IPS DF 6.9 (cell line): Measurements from ENCODE around the gene GRID1.

Source experiments
- DNase-seq: peaks from one replicate; pipeline ENCODE4 v3.0.0-alpha.2; 2013; ENCODE audit warnings: low read depth, low spot score
- H3K27ac ChIP-seq: one replicate; pipeline ENCODE4 v1.5.1; 2013; ENCODE audit warnings: low read length, control low read depth
- H3K27me3 ChIP-seq: 2 replicates; pipeline ENCODE4 v1.6.1; 2013; ENCODE audit warnings: mild to moderate bottlenecking, low read length; ENCODE audit not compliant: control insufficient read depth, insufficient read depth
- H3K36me3 ChIP-seq: 2 replicates; pipeline ENCODE4 v1.6.1; 2013; ENCODE audit warnings: low read length; ENCODE audit not compliant: control insufficient read depth, insufficient read depth
- H3K4me1 ChIP-seq: 2 replicates; pipeline ENCODE4 v1.6.1; 2013; ENCODE audit warnings: low read length; ENCODE audit not compliant: control insufficient read depth, insufficient read depth
- H3K4me3 ChIP-seq: 2 replicates; pipeline ENCODE4 v1.5.1; 2013; ENCODE audit warnings: mild to moderate bottlenecking, low read length
- H3K9me3 ChIP-seq: 2 replicates; pipeline ENCODE4 v1.6.1; 2013; ENCODE audit warnings: low read length, inconsistent platforms; ENCODE audit not compliant: control insufficient read depth, insufficient read depth
- WGBS: extraction: QIAGEN DNeasy Blood & Tissue Kit; methylation state at CpG from one replicate; pipeline ENCODE4 v1.1.7; 2013; ENCODE audit warnings: mixed read lengths, missing lambda C conversion rate; ENCODE audit not compliant: insufficient read length, insufficient coverage; 5-methylcytosine and 5-hydroxymethylcytosine counted together

Gene GRID1

GRCh38 chr10:86212391-86212700 lies 154.2 kb downstream of the GRID1 start:
- Histone ChIP-seq H3K9me3 (no peaks in the 10 kb centered on the region), H3K4me3 (no peak overlapping the region), H3K4me1 (no peaks in the 10 kb centered on the region), H3K27me3 (no peaks in the 10 kb centered on the region), H3K36me3 (no peaks in the 10 kb centered on the region; the same call in 1 of the 2 replicates), H3K27ac (no peak overlapping the region)
- DNase-seq: no peak
- WGBS: no CpG with 5 or more reads among the region's 6 CpGs

- no peak overlapping the region for H3K4me3 ChIP-seq
- H3K27me3 ChIP-seq: no peaks in the 10 kb centered on the region
- H3K36me3 ChIP-seq: no peaks in the 10 kb centered on the region; the same call in 1 of the 2 replicates
- H3K27ac ChIP-seq: no peak overlapping the region
- no CpG with 5 or more reads among the region's 8 CpGs for WGBS
- H3K9me3 ChIP-seq: no peaks in the 10 kb centered on the region
- no peaks in the 10 kb centered on the region for H3K4me1 ChIP-seq
- DNase-seq: no peak
Measured at GRCh38 chr10:86211691-86212390, 154.8 kb downstream of the GRID1 start.

- H3K4me3 ChIP-seq: no peak overlapping the region
- no peaks in the 10 kb centered on the region for H3K27me3 ChIP-seq
- no peak overlapping the region for H3K27ac ChIP-seq
- DNase-seq: no peak
- WGBS: no CpG with 5 or more reads among the region's 10 CpGs
- no peaks in the 10 kb centered on the region for H3K9me3 ChIP-seq
- no peaks in the 10 kb centered on the region; the same call in 1 of the 2 replicates for H3K36me3 ChIP-seq
- no peaks in the 10 kb centered on the region for H3K4me1 ChIP-seq
Measured at GRCh38 chr10:86210416-86210815, 156.2 kb downstream of the GRID1 start.

- Histone ChIP-seq H3K36me3 (no peaks in the 10 kb centered on the region; the same call in 1 of the 2 replicates), H3K4me3 (no peak overlapping the region), H3K27ac (no peak overlapping the region), H3K9me3 (no peaks in the 10 kb centered on the region), H3K4me1 (no peaks in the 10 kb centered on the region), H3K27me3 (no peaks in the 10 kb centered on the region)
- no peak for DNase-seq
- no CpG with 5 or more reads among the region's 1 CpG for WGBS
Measured at GRCh38 chr10:86209726-86210125, 156.9 kb downstream of the GRID1 start.

- no peak overlapping the region for H3K27ac ChIP-seq
- peaks cover 2% of the 10 kb centered on the region for H3K4me1 ChIP-seq
- no peak overlapping the region for H3K4me3 ChIP-seq
- H3K27me3 ChIP-seq: no peaks in the 10 kb centered on the region
- WGBS: no CpG with 5 or more reads among the region's 12 CpGs
- no peaks in the 10 kb centered on the region for H3K36me3 ChIP-seq
- no peaks in the 10 kb centered on the region for H3K9me3 ChIP-seq
- DNase-seq: no peak
Measured at GRCh38 chr10:86207226-86207625, 159.4 kb downstream of the GRID1 start.

GRCh38 chr10:86206240-86206579 lies 160.4 kb downstream of the GRID1 start:
- Histone ChIP-seq H3K27me3 (no peaks in the 10 kb centered on the region), H3K27ac (no peak overlapping the region), H3K4me3 (no peak overlapping the region), H3K9me3 (no peaks in the 10 kb centered on the region), H3K36me3 (no peaks in the 10 kb centered on the region), H3K4me1 (peaks cover 2% of the 10 kb centered on the region)
- DNase-seq: no peak
- no CpG with 5 or more reads among the region's 18 CpGs for WGBS

GRCh38 chr10:86205306-86206239 lies 161.0 kb downstream of the GRID1 start:
- Histone ChIP-seq H3K27me3 (no peaks in the 10 kb centered on the region), H3K9me3 (no peaks in the 10 kb centered on the region), H3K4me3 (no peak overlapping the region), H3K4me1 (peaks cover 2% of the 10 kb centered on the region), H3K36me3 (no peaks in the 10 kb centered on the region), H3K27ac (no peak overlapping the region)
- no peak for DNase-seq
- WGBS: no CpG with 5 or more reads among the region's 7 CpGs

- Histone ChIP-seq H3K9me3 (no peaks in the 10 kb centered on the region), H3K4me3 (no peak overlapping the region), H3K27me3 (no peaks in the 10 kb centered on the region), H3K4me1 (peaks cover 2% of the 10 kb centered on the region), H3K27ac (no peak overlapping the region), H3K36me3 (no peaks in the 10 kb centered on the region)
- WGBS: no CpG with 5 or more reads among the region's 9 CpGs
- DNase-seq: no peak
Measured at GRCh38 chr10:86204421-86205305, 161.9 kb downstream of the GRID1 start.

GRCh38 chr10:86203162-86203905 lies 163.3 kb downstream of the GRID1 start:
- Histone ChIP-seq H3K4me3 (no peak overlapping the region), H3K4me1 (peaks cover 2% of the 10 kb centered on the region), H3K27ac (no peak overlapping the region), H3K9me3 (no peaks in the 10 kb centered on the region), H3K36me3 (no peaks in the 10 kb centered on the region), H3K27me3 (no peaks in the 10 kb centered on the region)
- no CpG with 5 or more reads among the region's 11 CpGs for WGBS
- DNase-seq: peak; percentile 43
